SU-DHL-6 (cell line): ENCODE data around the gene ANKS4B.

Source experiments
- H2AFZ ChIP-seq: fragments of 200-600 bp; sonication (generic); 2 replicates; pipeline ENCODE4 v1.6.1; 2014; ENCODE audit warnings: low read depth, mild to moderate bottlenecking, moderate library complexity, mixed read lengths, antibody characterized with exemption, low read length; ENCODE audit not compliant: severe bottlenecking
- H3F3A ChIP-seq: fragments of 200-600 bp; shearing (Covaris generic); 2 replicates; pipeline ENCODE4 v1.6.0; 2016; ENCODE audit warnings: antibody characterized with exemption, mild to moderate bottlenecking; ENCODE audit not compliant: insufficient read depth
- H3K27ac ChIP-seq: fragments of 200-600 bp; sonication (generic); 2 replicates; pipeline ENCODE4 v1.5.1; 2016; ENCODE audit warnings: low read depth, mild to moderate bottlenecking, low read length, moderate library complexity, mixed read lengths
- H3K27me3 ChIP-seq: fragments of 200-600 bp; sonication (generic), shearing (Covaris generic); 2 replicates; pipeline ENCODE4 v1.6.0; 2014; ENCODE audit warnings: mild to moderate bottlenecking, low read length
- H3K36me3 ChIP-seq: fragments of 200-600 bp; sonication (generic); 2 replicates; pipeline ENCODE4 v1.6.1; 2014; ENCODE audit warnings: mild to moderate bottlenecking, low read length, mixed read lengths
- H3K4me2 ChIP-seq: fragments of 300-600, 200-600 bp; shearing (Covaris generic), sonication (generic); 2 replicates; pipeline ENCODE4 v1.6.0; 2014; ENCODE audit warnings: low read length, low read depth, mild to moderate bottlenecking; ENCODE audit not compliant: poor library complexity, severe bottlenecking
- H3K4me3 ChIP-seq: fragments of 200-600 bp; sonication (generic); 2 replicates; pipeline ENCODE4 v1.5.1; 2014; ENCODE audit warnings: antibody characterized with exemption, low read length, mild to moderate bottlenecking, mixed read lengths; ENCODE audit not compliant: insufficient read depth, poor library complexity, severe bottlenecking
- H3K79me2 ChIP-seq: fragments of 200-600 bp; sonication (generic); 2 replicates; pipeline ENCODE4 v1.6.1; 2014; ENCODE audit warnings: mild to moderate bottlenecking, low read length, moderate library complexity; ENCODE audit not compliant: insufficient read depth
- H3K9ac ChIP-seq: fragments of 200-600 bp; sonication (generic); 2 replicates; pipeline ENCODE4 v1.7.0; 2014; ENCODE audit warnings: mild to moderate bottlenecking, low read length
- H3K9me2 ChIP-seq: fragments of 200-600 bp; sonication (generic); replicated peaks from 2 replicates; pipeline ENCODE4 v1.6.1; 2014; ENCODE audit warnings: low read length; ENCODE audit not compliant: insufficient read depth
- H3K9me3 ChIP-seq: fragments of 200-600 bp; sonication (generic); 2 replicates; pipeline ENCODE4 v1.6.1; 2014; ENCODE audit warnings: low read length, mixed read lengths; ENCODE audit not compliant: insufficient read depth
- H4K20me1 ChIP-seq: fragments of 200-600 bp; sonication (generic); 2 replicates; pipeline ENCODE4 v1.6.1; 2014; ENCODE audit warnings: low read depth, mild to moderate bottlenecking, antibody characterized with exemption, low read length, moderate library complexity, mixed read lengths
- CTCF ChIP-seq: fragments of 200-600 bp; sonication (generic); IDR thresholded peaks from one replicate; pipeline ENCODE4 v1.5.1; 2017; ENCODE audit warnings: antibody characterized with exemption, mild to moderate bottlenecking, low read length, moderate library complexity; ENCODE audit not compliant: insufficient read depth, poor library complexity, severe bottlenecking
- EZH2phosphoT487 ChIP-seq: fragments of 200-600 bp; sonication (generic), shearing (Covaris generic); conservative IDR thresholded peaks from 2 replicates; pipeline ENCODE4 v1.6.1; 2018; ENCODE audit warnings: mild to moderate bottlenecking, antibody characterized with exemption, low read length, moderate library complexity, mixed read lengths

Gene ANKS4B, protein sequence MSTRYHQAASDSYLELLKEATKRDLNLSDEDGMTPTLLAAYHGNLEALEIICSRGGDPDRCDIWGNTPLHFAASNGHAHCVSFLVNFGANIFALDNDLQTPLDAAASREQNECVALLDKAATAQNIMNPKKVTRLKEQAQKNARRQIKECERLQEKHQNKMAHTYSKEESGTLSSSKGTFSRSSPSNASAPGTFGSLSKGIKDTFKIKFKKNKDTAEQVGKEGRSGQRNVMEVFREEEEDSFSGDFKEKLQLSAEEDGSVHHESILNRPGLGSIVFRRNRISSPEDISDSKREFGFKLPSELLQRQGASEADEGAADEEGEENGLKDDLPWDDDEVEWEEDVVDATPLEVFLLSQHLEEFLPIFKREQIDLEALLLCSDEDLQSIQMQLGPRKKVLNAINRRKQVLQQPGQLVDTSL

GRCh38 chr16:21233521-21234150, at the start of gene ANKS4B:
ANKS4B (plus strand) TSS chr16:21233699; CDS start chr16:21233738, 39 bp downstream.
- no peak within 1 kb of the TSS for H3K4me2 ChIP-seq
- no peaks in the 10 kb centered on the region for H3K9me2 ChIP-seq
- H3K36me3 ChIP-seq = no peaks in the 10 kb centered on the region
- H3K27me3 ChIP-seq = peaks cover 2% of the 10 kb centered on the region; the same call in 1 of the 2 replicates
- H2AFZ ChIP-seq = no peak within 1 kb of the TSS
- H3K9me3 ChIP-seq = no peaks in the 10 kb centered on the region
- H3F3A ChIP-seq = no peaks in the 10 kb centered on the region
- H4K20me1 ChIP-seq = no peaks in the 10 kb centered on the region
- H3K4me3 ChIP-seq = no peak within 1 kb of the TSS
- H3K27ac ChIP-seq = no peak within 1 kb of the TSS
- no peaks in the 10 kb centered on the region for H3K79me2 ChIP-seq
- TF ChIP-seq CTCF (no peak), EZH2phosphoT487 (no peak)
- no peak within 1 kb of the TSS for H3K9ac ChIP-seq

DNA sequence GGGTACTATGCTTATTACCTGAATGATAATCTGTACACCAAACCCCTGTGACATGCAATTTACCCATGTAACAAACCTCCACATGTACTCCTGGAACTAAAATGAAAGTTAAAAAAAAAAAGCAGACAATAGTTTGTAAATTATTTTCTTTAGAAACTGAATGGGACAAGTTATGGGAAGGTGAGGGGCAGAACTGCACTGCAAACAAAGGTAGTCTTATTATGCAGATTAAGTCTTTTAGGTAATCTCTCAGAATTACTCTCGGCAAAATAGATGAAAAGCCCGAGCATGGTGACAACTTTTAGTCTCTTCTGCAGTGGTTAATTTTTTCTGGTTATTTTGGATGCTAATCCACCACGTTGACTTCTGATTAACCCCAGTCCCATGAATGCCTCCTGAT, 49.5 kb upstream of the ANKS4B start:
- H3K9ac ChIP-seq = no peak overlapping the region
- no peak overlapping the region for H2AFZ ChIP-seq
- no peaks in the 10 kb centered on the region for H3K27me3 ChIP-seq
- peaks cover 3% of the 10 kb centered on the region; the same call in 1 of the 2 replicates for H3K36me3 ChIP-seq
- no peaks in the 10 kb centered on the region for H3K9me2 ChIP-seq
- no peak overlapping the region for H3K4me3 ChIP-seq
- H3K27ac ChIP-seq = no peak overlapping the region
- no peaks in the 10 kb centered on the region for H4K20me1 ChIP-seq
- TF ChIP-seq EZH2phosphoT487 (no peak), CTCF (no peak)
- no peaks in the 10 kb centered on the region for H3K9me3 ChIP-seq
- no peak overlapping the region for H3K4me2 ChIP-seq
- H3F3A ChIP-seq = no peaks in the 10 kb centered on the region
- H3K79me2 ChIP-seq = no peaks in the 10 kb centered on the region

DNA sequence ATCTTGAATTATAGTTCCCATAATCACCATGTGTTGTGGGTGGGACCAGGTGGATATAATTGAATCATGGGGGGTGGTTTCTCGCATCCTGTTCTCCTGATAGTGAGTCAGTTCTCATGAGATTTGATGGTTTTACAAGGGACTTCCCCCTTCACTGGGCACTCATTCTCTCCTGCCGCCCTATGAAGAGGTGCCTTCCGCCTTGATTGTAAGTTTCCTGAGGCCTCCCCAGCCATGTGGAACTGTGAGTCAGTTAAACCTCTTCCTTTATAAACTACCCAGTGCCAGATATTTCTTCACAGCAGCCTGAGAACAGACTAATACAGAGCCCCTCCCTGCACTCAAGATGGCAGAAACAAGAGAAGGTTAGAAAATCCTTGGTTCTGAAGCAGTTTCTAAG, 48.7 kb upstream of the ANKS4B start:
- Histone ChIP-seq H3K9me3 (no peaks in the 10 kb centered on the region), H3K9ac (no peak overlapping the region), H2AFZ (no peak overlapping the region), H3K4me2 (no peak overlapping the region), H3K79me2 (no peaks in the 10 kb centered on the region), H4K20me1 (no peaks in the 10 kb centered on the region), H3K27ac (no peak overlapping the region), H3K9me2 (no peaks in the 10 kb centered on the region), H3K4me3 (no peak overlapping the region), H3K27me3 (no peaks in the 10 kb centered on the region), H3F3A (no peaks in the 10 kb centered on the region), H3K36me3 (0 out of 2 replicates have a peak, but pooled peaks cover 3% of the 10 kb centered on the region)
- TF ChIP-seq EZH2phosphoT487 = no peak
